ENCODE data around the gene MKKS. TPM values are rescaled to one million over a fixed set of nuclear protein-coding genes. Genes with fewer than 3 reads are reported as not detected.

Gene MKKS
- polyA plus RNA-seq, 1 of the 3 experiments (the other 2 are of a cell fraction), result 10.1 TPM

DNA sequence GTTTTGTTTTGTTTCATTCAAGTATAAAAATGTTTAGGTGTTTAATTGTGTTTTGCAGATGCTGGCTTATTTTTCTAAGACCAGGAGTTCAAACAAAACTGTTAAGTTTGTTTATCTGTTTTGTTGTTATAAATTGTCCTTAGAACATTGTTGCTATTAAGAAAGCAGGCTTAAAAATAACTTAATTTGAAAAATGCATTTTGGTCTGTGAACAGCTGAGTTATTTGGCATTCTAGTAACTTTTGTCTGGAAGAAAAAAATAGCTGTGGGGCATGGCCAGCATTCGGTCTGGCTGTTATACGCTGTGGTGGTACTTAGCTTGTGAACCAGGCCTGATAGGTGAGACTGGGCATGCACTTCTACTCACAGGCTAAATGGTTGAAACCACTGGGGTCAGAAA lies 38.8 kb upstream of the MKKS start:
- ChIA-PET POLR2A (no interaction called here), CTCF (interaction anchor here (0.6 kb wide), 2 partner anchors 364 to 640 kb away, joined by 3 read pairs; no protein-coding TSS in a partner anchor)
- H3K36me3 ChIP-seq (replicated peaks in 1 of 2; ENCODE audit: control insufficient read depth in 1 of 2, insufficient read depth in 2 of 2, low read length in 1 of 2), result no peaks in the 10 kb centered on the region
- H3K79me2 ChIP-seq (ENCODE audit: insufficient read depth), result peaks cover 9% of the 10 kb centered on the region; the same call in 1 of the 2 replicates
- H3K27ac ChIP-seq (ENCODE audit: low read depth in 2 of 2, low read length in 1 of 2), result no peak overlapping the region; a peak in 1 of 4 replicates
- H3K4me1 ChIP-seq (ENCODE audit: control insufficient read depth in 1 of 2, insufficient read depth in 2 of 2, low read depth in 1 of 2, low read length in 1 of 2), result peaks cover 7 to 18% of the 10 kb centered on the region in 2 experiments; a peak in 3 of 4 replicates
- H3K9me3 ChIP-seq, result no peaks in the 10 kb centered on the region
- no peak overlapping the region for H2AFZ ChIP-seq (ENCODE audit: low read depth)
- no peak overlapping the region for H3K9ac ChIP-seq
- no peak for DNase-seq
- TF ChIP-seq FOXM1 (IDR thresholded peaks at IDR 0.05; ENCODE audit: low read depth) (no peak), NRF1 (IDR thresholded peaks at IDR 0.05; ENCODE audit: low read depth, low read length) (no peak), NFIC (IDR thresholded peaks at IDR 0.05; ENCODE audit: borderline replicate concordance) (no peak), RXRA (IDR thresholded peaks at IDR 0.05; ENCODE audit: borderline replicate concordance, low read depth) (no peak), YY1 (IDR thresholded peaks at IDR 0.05; ENCODE audit: low read depth) (no peak), FOXJ3 (CRISPR knock-in tag; IDR thresholded peaks at IDR 0.05) (no peak), TEAD4 (IDR thresholded peaks at IDR 0.05; ENCODE audit: borderline replicate concordance, insufficient read depth) (no peak), EP300 (IDR thresholded peaks at IDR 0.05; ENCODE audit: borderline replicate concordance in 1 of 2, low read depth in 1 of 2, low read length in 1 of 2) (no peak), CHD2 (IDR thresholded peaks at IDR 0.05; ENCODE audit: low read length, partially characterized antibody) (no peak), TAF1 (IDR thresholded peaks at IDR 0.05; ENCODE audit: borderline replicate concordance, low read depth, low read length) (no peak), MEF2A (IDR thresholded peaks at IDR 0.05; ENCODE audit: borderline replicate concordance, low read depth) (no peak), GABPA (IDR thresholded peaks at IDR 0.05; ENCODE audit: low read depth) (no peak), JUND (IDR thresholded peaks at IDR 0.05) (no peak), SMC3 (IDR thresholded peaks at IDR 0.05; ENCODE audit: low read depth, low read length) (no peak)
- TF ChIP-seq, protein P1, sequence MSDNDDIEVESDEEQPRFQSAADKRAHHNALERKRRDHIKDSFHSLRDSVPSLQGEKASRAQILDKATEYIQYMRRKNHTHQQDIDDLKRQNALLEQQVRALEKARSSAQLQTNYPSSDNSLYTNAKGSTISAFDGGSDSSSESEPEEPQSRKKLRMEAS (IDR thresholded peaks at IDR 0.05; ENCODE audit: low read depth), result no peak
- TF ChIP-seq, protein P2, sequence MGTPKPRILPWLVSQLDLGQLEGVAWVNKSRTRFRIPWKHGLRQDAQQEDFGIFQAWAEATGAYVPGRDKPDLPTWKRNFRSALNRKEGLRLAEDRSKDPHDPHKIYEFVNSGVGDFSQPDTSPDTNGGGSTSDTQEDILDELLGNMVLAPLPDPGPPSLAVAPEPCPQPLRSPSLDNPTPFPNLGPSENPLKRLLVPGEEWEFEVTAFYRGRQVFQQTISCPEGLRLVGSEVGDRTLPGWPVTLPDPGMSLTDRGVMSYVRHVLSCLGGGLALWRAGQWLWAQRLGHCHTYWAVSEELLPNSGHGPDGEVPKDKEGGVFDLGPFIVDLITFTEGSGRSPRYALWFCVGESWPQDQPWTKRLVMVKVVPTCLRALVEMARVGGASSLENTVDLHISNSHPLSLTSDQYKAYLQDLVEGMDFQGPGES (IDR thresholded peaks at IDR 0.05; ENCODE audit: low read depth, low read length), result no peak
- TF ChIP-seq, protein P3, sequence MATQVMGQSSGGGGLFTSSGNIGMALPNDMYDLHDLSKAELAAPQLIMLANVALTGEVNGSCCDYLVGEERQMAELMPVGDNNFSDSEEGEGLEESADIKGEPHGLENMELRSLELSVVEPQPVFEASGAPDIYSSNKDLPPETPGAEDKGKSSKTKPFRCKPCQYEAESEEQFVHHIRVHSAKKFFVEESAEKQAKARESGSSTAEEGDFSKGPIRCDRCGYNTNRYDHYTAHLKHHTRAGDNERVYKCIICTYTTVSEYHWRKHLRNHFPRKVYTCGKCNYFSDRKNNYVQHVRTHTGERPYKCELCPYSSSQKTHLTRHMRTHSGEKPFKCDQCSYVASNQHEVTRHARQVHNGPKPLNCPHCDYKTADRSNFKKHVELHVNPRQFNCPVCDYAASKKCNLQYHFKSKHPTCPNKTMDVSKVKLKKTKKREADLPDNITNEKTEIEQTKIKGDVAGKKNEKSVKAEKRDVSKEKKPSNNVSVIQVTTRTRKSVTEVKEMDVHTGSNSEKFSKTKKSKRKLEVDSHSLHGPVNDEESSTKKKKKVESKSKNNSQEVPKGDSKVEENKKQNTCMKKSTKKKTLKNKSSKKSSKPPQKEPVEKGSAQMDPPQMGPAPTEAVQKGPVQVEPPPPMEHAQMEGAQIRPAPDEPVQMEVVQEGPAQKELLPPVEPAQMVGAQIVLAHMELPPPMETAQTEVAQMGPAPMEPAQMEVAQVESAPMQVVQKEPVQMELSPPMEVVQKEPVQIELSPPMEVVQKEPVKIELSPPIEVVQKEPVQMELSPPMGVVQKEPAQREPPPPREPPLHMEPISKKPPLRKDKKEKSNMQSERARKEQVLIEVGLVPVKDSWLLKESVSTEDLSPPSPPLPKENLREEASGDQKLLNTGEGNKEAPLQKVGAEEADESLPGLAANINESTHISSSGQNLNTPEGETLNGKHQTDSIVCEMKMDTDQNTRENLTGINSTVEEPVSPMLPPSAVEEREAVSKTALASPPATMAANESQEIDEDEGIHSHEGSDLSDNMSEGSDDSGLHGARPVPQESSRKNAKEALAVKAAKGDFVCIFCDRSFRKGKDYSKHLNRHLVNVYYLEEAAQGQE (IDR thresholded peaks at IDR 0.05; ENCODE audit: low read depth, low read length), result no peak
- TF ChIP-seq, protein P4, sequence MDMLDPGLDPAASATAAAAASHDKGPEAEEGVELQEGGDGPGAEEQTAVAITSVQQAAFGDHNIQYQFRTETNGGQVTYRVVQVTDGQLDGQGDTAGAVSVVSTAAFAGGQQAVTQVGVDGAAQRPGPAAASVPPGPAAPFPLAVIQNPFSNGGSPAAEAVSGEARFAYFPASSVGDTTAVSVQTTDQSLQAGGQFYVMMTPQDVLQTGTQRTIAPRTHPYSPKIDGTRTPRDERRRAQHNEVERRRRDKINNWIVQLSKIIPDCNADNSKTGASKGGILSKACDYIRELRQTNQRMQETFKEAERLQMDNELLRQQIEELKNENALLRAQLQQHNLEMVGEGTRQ (IDR thresholded peaks at IDR 0.05; ENCODE audit: borderline replicate concordance, low read depth, low read length), result no peak
- H4K20me1 ChIP-seq (ENCODE audit: insufficient read depth), result no peaks in the 10 kb centered on the region
- no peaks in the 10 kb centered on the region for H3K9me2 ChIP-seq
- H3K27me3 ChIP-seq (ENCODE audit: insufficient read depth), result no peaks in the 10 kb centered on the region
- no peak overlapping the region for H3K4me2 ChIP-seq
- H3K4me3 ChIP-seq (ENCODE audit: low read depth in 2 of 2, low read length in 1 of 2), result no peak overlapping the region
- H3F3A ChIP-seq (replicated peaks; ENCODE audit: insufficient read depth), result no peaks in the 10 kb centered on the region
- 96% methylated on average over 2 of the region's 2 CpGs for WGBS (ENCODE audit: low lambda C conversion rate)
